IMR-90 (cell line): ENCODE measurements around the gene MYBPH. TPM values are rescaled to one million over a fixed set of nuclear protein-coding genes. Genes with fewer than 3 reads are reported as not detected.

Experiments used
- ATAC-seq: fragments of 200-7000 bp; cut with Tn5 transposase; 2 replicates; pipeline ENCODE4 v1.9.1; 2020; ENCODE audit warnings: low read depth, mild to moderate bottlenecking, moderate library complexity
- BruUV-seq: library from RNA; stranded (reverse); fragments of 400-500 nt; replicated peaks from 2 replicates; lab custom pipeline; 2021; lab: Mats Ljungman, UMichigan
- CTCF ChIA-PET: fragments of 300-600 bp; formaldehyde crosslinking; extraction: SDS; loops from one replicate; lab custom pipeline; 2021; ENCODE audit warnings: antibody characterized with exemption; lab: Yijun Ruan, JAX
- POLR2A ChIA-PET: fragments of 300-600 bp; sonication (Branson Sonifier 250); formaldehyde crosslinking; loops from one replicate; lab custom pipeline; 2022; ENCODE audit warnings: antibody characterized with exemption; ENCODE audit not compliant: unreplicated experiment; lab: Charles Lee
- DNase-seq: peaks from one replicate; pipeline ENCODE4 v3.0.0; 2013
- H2AFZ ChIP-seq: replicated peaks from 2 replicates; pipeline ENCODE3; 2013; ENCODE audit warnings: low read length, mild to moderate bottlenecking; ENCODE audit not compliant: poor library complexity
- H2AK5ac ChIP-seq: 2 replicates; pipeline ENCODE4 v1.6.1; 2013; ENCODE audit warnings: low read depth, low read length, inconsistent platforms
- H2AK9ac ChIP-seq: replicated peaks from 2 replicates; pipeline ENCODE3; 2013; ENCODE audit warnings: mild to moderate bottlenecking, low read depth, low read length, moderate library complexity; ENCODE audit not compliant: poor library complexity
- H2BK120ac ChIP-seq: 2 replicates; pipeline ENCODE4 v1.6.1; 2013; ENCODE audit warnings: low read depth, low read length, inconsistent platforms
- H2BK15ac ChIP-seq: 3 replicates; pipeline ENCODE4 v1.6.1; 2013; ENCODE audit warnings: low read depth, low read length, inconsistent platforms
- H2BK20ac ChIP-seq: 2 replicates; pipeline ENCODE4 v1.6.1; 2013; ENCODE audit warnings: low read depth, mild to moderate bottlenecking, inconsistent platforms, low read length, moderate library complexity
- H2BK5ac ChIP-seq: 2 replicates; pipeline ENCODE4 v1.6.1; 2013; ENCODE audit warnings: mild to moderate bottlenecking, low read depth, low read length, inconsistent platforms; ENCODE audit not compliant: poor library complexity, severe bottlenecking
- H3K14ac ChIP-seq: replicated peaks from 2 replicates; pipeline ENCODE4 v1.6.1; 2013; ENCODE audit warnings: low read depth, low read length, inconsistent platforms
- H3K18ac ChIP-seq: 2 replicates; pipeline ENCODE4 v1.6.1; 2013; ENCODE audit warnings: low read depth, low read length, control low read depth
- H3K23ac ChIP-seq: 2 replicates; pipeline ENCODE4 v1.6.1; 2013; ENCODE audit warnings: low read depth, low read length, inconsistent platforms
- H3K27ac ChIP-seq: 2 replicates; pipeline ENCODE4 v1.5.1; 2013; ENCODE audit warnings: mild to moderate bottlenecking, control low read depth, low read length; ENCODE audit not compliant: insufficient read depth
- H3K27me3 ChIP-seq: 2 replicates; pipeline ENCODE4 v1.6.1; 2013; ENCODE audit warnings: low read length; ENCODE audit not compliant: control insufficient read depth, insufficient read depth
- H3K36me3 ChIP-seq: 2 replicates; pipeline ENCODE4 v1.6.1; 2013; ENCODE audit warnings: low read length, mixed read lengths; ENCODE audit not compliant: control insufficient read depth, insufficient read depth
- H3K4ac ChIP-seq: 2 replicates; pipeline ENCODE4 v1.6.1; 2013; ENCODE audit warnings: low read depth, low read length, inconsistent platforms
- H3K4me1 ChIP-seq: 2 replicates; pipeline ENCODE4 v1.6.1; 2013; ENCODE audit warnings: low read length, mixed read lengths; ENCODE audit not compliant: control insufficient read depth, insufficient read depth
- H3K4me2 ChIP-seq: 2 replicates; pipeline ENCODE4 v1.6.1; 2013; ENCODE audit warnings: low read depth, mild to moderate bottlenecking, control low read depth, low read length, moderate library complexity
- H3K4me3 ChIP-seq: 2 replicates; pipeline ENCODE4 v1.5.1; 2013; ENCODE audit warnings: low read depth, mild to moderate bottlenecking, control low read depth, low read length, moderate library complexity; ENCODE audit not compliant: insufficient read depth
- H3K56ac ChIP-seq: 2 replicates; pipeline ENCODE4 v1.6.1; 2013; ENCODE audit warnings: low read length, inconsistent platforms; ENCODE audit not compliant: insufficient read depth; ENCODE audit errors: extremely low read depth
- H3K79me1 ChIP-seq, 2 experiments: 2 replicates each; pipeline ENCODE4 v1.6.1; 2013; ENCODE audit warnings: low read length in 2 of 2, inconsistent platforms in 1 of 2, low read depth in 1 of 2
- H3K9ac ChIP-seq: 2 replicates; pipeline ENCODE4 v1.6.1; 2013; ENCODE audit warnings: low read depth, low read length, control low read depth
- H3K9me1 ChIP-seq: 2 replicates; pipeline ENCODE4 v1.6.1; 2013; ENCODE audit warnings: low read length, inconsistent platforms; ENCODE audit not compliant: insufficient read depth
- H3K9me3 ChIP-seq: 2 replicates; pipeline ENCODE4 v1.6.1; 2013; ENCODE audit warnings: low read length; ENCODE audit not compliant: control insufficient read depth, insufficient read depth
- H4K20me1 ChIP-seq: 2 replicates; pipeline ENCODE4 v1.6.1; 2013; ENCODE audit warnings: low read length, inconsistent platforms; ENCODE audit not compliant: insufficient read depth
- H4K5ac ChIP-seq: 2 replicates; pipeline ENCODE4 v1.6.1; 2013; ENCODE audit warnings: mild to moderate bottlenecking, low read depth, low read length, control low read depth
- H4K8ac ChIP-seq, 2 experiments: 2 replicates each; pipeline ENCODE4 v1.6.1; 2013; ENCODE audit warnings: low read depth in 2 of 2, low read length in 2 of 2, control low read depth in 1 of 2, inconsistent platforms in 1 of 2
- H4K91ac ChIP-seq: 2 replicates; pipeline ENCODE4 v1.6.1; 2013; ENCODE audit warnings: low read depth, low read length, inconsistent platforms; ENCODE audit not compliant: insufficient read depth
- BHLHE40 ChIP-seq: fragments of 150-350 bp; IDR thresholded peaks from 2 replicates; pipeline ENCODE4 v1.6.1; 2016; ENCODE audit warnings: mild to moderate bottlenecking, low read depth, low read length
- CEBPB ChIP-seq: IDR thresholded peaks from 2 replicates; pipeline ENCODE4 v1.6.1; 2012; ENCODE audit warnings: low read depth, low read length, improper control_type of control experiment
- CHD1 ChIP-seq: IDR thresholded peaks from 2 replicates; pipeline ENCODE4 v1.6.1; 2012; ENCODE audit warnings: low read depth, low read length, improper control_type of control experiment
- MAFK ChIP-seq: IDR thresholded peaks from 2 replicates; pipeline ENCODE4 v1.6.1; 2012; ENCODE audit warnings: low read depth, low read length, improper control_type of control experiment
- MXI1 ChIP-seq: IDR thresholded peaks from 2 replicates; pipeline ENCODE4 v1.6.1; 2012; ENCODE audit warnings: low read depth, mild to moderate bottlenecking, low read length, moderate library complexity, borderline replicate concordance
- NFE2L2 ChIP-seq: fragments of 150-350 bp; IDR thresholded peaks from 2 replicates; pipeline ENCODE4 v1.6.1; 2016; ENCODE audit warnings: low read depth, mild to moderate bottlenecking, low read length
- RAD21 ChIP-seq: IDR thresholded peaks from 2 replicates; pipeline ENCODE4 v1.6.1; 2012; ENCODE audit warnings: low read length, improper control_type of control experiment
- RCOR1 ChIP-seq: IDR thresholded peaks from 2 replicates; pipeline ENCODE4 v1.6.1; 2012; ENCODE audit warnings: mild to moderate bottlenecking, low read length, improper control_type of control experiment; ENCODE audit not compliant: insufficient replicate concordance
- RFX5 ChIP-seq: IDR thresholded peaks from 2 replicates; pipeline ENCODE4 v1.8.0; 2012; ENCODE audit warnings: low read depth, mild to moderate bottlenecking, low read length, moderate library complexity
- SMC3 ChIP-seq: fragments of 150-350 bp; IDR thresholded peaks from 2 replicates; pipeline ENCODE4 v1.6.1; 2016; ENCODE audit warnings: low read depth, mild to moderate bottlenecking, antibody characterized with exemption, low read length, moderate library complexity
- WGBS, 2 experiments: methylation state at CpG; one replicate each; pipeline versions ENCODE4 v1.1.5 to v1.1.7; 2013; ENCODE audit warnings: missing lambda C conversion rate in 2 of 2; ENCODE audit not compliant: insufficient read length in 1 of 2; ENCODE audit errors: extremely low coverage in 2 of 2; 5-methylcytosine and 5-hydroxymethylcytosine counted together
- dilution Hi-C: fragments of 300-500 bp; cut with HindIII; formaldehyde crosslinking; loops from one replicate; pipeline ENCODE4 v1.14.3; 2018; ENCODE audit warnings: low sequenced_read_pairs; ENCODE audit not compliant: unreplicated experiment
- in situ Hi-C: fragments of 300-500 bp; cut with MboI; formaldehyde crosslinking; loops from 3 replicates; pipeline ENCODE4 v1.14.3; 2019; ENCODE audit warnings: low sequenced_read_pairs, inconsistent platforms, mixed read lengths
- intact Hi-C: fragments of 100-400 bp; cut with micrococcal nuclease; formaldehyde crosslinking; loops from 2 replicates; pipeline ENCODE4 v1.10.0; 2022
- polyA plus RNA-seq, 3 experiments: library from polyadenylated mRNA; depleted of rRNA; stranded (reverse); fragments of >200 nt; gene quantifications; 2 replicates each; pipeline ENCODE4 v1.2.3, GENCODE V29; 2012; ENCODE audit warnings: low replicate concordance in 1 of 3
- total RNA-seq: library from RNA; depleted of rRNA; stranded (reverse); fragments of >200 nt; gene quantifications from 2 replicates; pipeline ENCODE4 v1.2.3, GENCODE V29; 2012
- TF ChIP-seq, protein P1 (sequence below): fragments of 150-350 bp; IDR thresholded peaks from 2 replicates; pipeline ENCODE4 v1.6.1; 2017; ENCODE audit warnings: mild to moderate bottlenecking, antibody characterized with exemption, low read length, low read depth
- TF ChIP-seq, protein P2 (sequence below): fragments of 150-350 bp; IDR thresholded peaks from 2 replicates; pipeline ENCODE4 v1.6.1; 2016; ENCODE audit warnings: low read depth, mild to moderate bottlenecking, low read length, moderate library complexity, borderline replicate concordance

The MYBPH gene
- total and polyA plus RNA-seq, 2 of the 4 experiments (the other 2 are of a cell fraction), result not detected

DNA sequence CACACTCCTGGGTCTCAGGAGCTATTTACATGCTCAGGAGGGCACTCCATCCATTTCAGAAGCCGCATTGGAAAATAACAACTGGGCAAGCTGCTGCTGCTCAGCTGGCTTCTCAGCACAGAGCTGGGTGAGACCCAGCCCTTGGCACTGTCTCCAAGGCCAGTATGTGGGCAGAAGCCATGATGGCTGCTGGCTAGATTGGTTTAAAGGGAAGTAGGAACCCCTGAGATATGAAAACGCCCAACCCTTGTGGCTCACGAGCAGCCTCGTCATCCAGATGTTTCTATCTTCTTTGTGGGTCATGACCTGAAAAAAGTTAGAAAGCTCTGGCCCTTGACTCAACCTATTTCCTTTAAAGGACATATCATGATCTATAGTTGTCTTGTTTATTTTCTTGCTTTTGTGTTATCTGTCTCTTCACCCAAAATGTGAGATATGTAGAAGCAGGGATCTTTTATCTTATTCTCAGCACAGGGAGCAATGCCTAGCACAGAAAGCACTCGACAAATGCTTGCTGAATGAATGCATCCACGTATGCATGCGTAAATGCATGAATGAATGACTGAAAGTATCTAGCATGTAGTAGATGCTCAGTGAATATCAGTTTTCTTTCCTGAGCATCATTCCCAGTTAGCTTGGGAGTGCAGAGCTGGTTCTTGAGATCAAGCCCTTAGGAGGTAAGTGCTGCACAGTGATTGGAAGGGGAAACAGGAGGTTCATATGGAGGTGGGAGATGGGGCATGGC, 11.6 kb downstream of the MYBPH start:
- no peak overlapping the region for H2AK5ac ChIP-seq
- peaks cover 35% of the 10 kb centered on the region for H3K27me3 ChIP-seq
- H3K4ac ChIP-seq, result no peak overlapping the region
- dilution Hi-C loops (no loop called here), in situ Hi-C loops (no loop called here), intact Hi-C loops (no loop called here)
- no peaks in the 10 kb centered on the region for H4K20me1 ChIP-seq
- H3K56ac ChIP-seq, result no peak overlapping the region
- no peaks in the 10 kb centered on the region for H3K36me3 ChIP-seq
- no peaks in the 10 kb centered on the region for H3K4me1 ChIP-seq
- no peak overlapping the region for H3K4me3 ChIP-seq
- no peaks in the 10 kb centered on the region for H3K79me1 ChIP-seq
- H3K14ac ChIP-seq, result no peak overlapping the region
- no peak overlapping the region for H3K27ac ChIP-seq
- no peaks in the 10 kb centered on the region for H3K9me1 ChIP-seq
- 76% methylated on average over 3 of the region's 7 CpGs; no CpG with 5 or more reads in 1 of the 2 experiments for WGBS, 2 experiments
- no peak overlapping the region for H2BK15ac ChIP-seq
- no peak overlapping the region for H4K8ac ChIP-seq
- BruUV-seq, result no TSS peak
- TF ChIP-seq RFX5, result no peak
- no peak for TF ChIP-seq RCOR1
- TF ChIP-seq, protein P1, sequence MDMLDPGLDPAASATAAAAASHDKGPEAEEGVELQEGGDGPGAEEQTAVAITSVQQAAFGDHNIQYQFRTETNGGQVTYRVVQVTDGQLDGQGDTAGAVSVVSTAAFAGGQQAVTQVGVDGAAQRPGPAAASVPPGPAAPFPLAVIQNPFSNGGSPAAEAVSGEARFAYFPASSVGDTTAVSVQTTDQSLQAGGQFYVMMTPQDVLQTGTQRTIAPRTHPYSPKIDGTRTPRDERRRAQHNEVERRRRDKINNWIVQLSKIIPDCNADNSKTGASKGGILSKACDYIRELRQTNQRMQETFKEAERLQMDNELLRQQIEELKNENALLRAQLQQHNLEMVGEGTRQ, result no peak
- TF ChIP-seq NFE2L2, result no peak
- no peak for TF ChIP-seq CEBPB
- TF ChIP-seq CHD1, result no peak
- no peak for TF ChIP-seq RAD21
- no peak for TF ChIP-seq MAFK
- TF ChIP-seq, protein P2, sequence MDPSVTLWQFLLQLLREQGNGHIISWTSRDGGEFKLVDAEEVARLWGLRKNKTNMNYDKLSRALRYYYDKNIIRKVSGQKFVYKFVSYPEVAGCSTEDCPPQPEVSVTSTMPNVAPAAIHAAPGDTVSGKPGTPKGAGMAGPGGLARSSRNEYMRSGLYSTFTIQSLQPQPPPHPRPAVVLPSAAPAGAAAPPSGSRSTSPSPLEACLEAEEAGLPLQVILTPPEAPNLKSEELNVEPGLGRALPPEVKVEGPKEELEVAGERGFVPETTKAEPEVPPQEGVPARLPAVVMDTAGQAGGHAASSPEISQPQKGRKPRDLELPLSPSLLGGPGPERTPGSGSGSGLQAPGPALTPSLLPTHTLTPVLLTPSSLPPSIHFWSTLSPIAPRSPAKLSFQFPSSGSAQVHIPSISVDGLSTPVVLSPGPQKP, result no peak
- no peak for TF ChIP-seq MXI1
- no peak for TF ChIP-seq BHLHE40
- TF ChIP-seq SMC3, result no peak
- H4K5ac ChIP-seq, result no peak overlapping the region
- no peak overlapping the region for H4K91ac ChIP-seq
- DNase-seq (no peak), ATAC-seq (no peak)
- no peak overlapping the region for H3K23ac ChIP-seq
- CTCF ChIA-PET, result interaction anchor here (0.5 kb wide), 1 partner anchor 11 kb away, joined by 3 read pairs; no protein-coding TSS in a partner anchor
- no peak overlapping the region for H2AFZ ChIP-seq
- no peak overlapping the region for H2BK5ac ChIP-seq
- POLR2A ChIA-PET, result no interaction called here
- no peak overlapping the region for H3K18ac ChIP-seq
- no peak overlapping the region for H3K4me2 ChIP-seq
- peak overlapping the region; percentile 28 for H2AK9ac ChIP-seq
- H3K9me3 ChIP-seq, result no peaks in the 10 kb centered on the region
- H3K9ac ChIP-seq, result no peak overlapping the region
- H2BK120ac ChIP-seq, result no peak overlapping the region
- H2BK20ac ChIP-seq, result no peak overlapping the region
